Measurements from ENCODE around the gene MTG1. TPM values are rescaled to one million over a fixed set of nuclear protein-coding genes. Genes with fewer than 3 reads are reported as not detected.
"Not testable (repeated sequence)": the region's sequence is repeated elsewhere in the genome, so short reads cannot be mapped to it uniquely, and the experiment has no call there.

Gene MTG1
- total RNA-seq, 1 donor from 2014 or later, result 64.9 TPM

GRCh38 chr10:133362846-133363245 is 31.1 kb upstream of the MTG1 start:
- no peaks in the 10 kb centered on the region for H3K9me3 Mint-ChIP-seq
- no peak overlapping the region for H3K4me3 Mint-ChIP-seq
- H3K27me3 Mint-ChIP-seq (ENCODE audit: insufficient read depth), result no peaks in the 10 kb centered on the region
- intact Hi-C loops (cut with micrococcal nuclease), result no loop called here
- DNase-seq (ENCODE audit: low spot score), result no peak
- H3K4me1 Mint-ChIP-seq (ENCODE audit: low read depth), result no peaks in the 10 kb centered on the region
- H3K27ac Mint-ChIP-seq, result no peak overlapping the region
- H3K36me3 Mint-ChIP-seq (ENCODE audit: low read depth), result peaks cover 15% of the 10 kb centered on the region

GRCh38 chr10:133364645-133365431 is 29.1 kb upstream of the MTG1 start:
- intact Hi-C loops (cut with micrococcal nuclease), result no loop called here
- no peaks in the 10 kb centered on the region for H3K27me3 Mint-ChIP-seq (ENCODE audit: insufficient read depth)

GRCh38 chr10:133365461-133366129 is 28.4 kb upstream of the MTG1 start:
- Mint-ChIP-seq H3K4me1 (ENCODE audit: low read depth) (no peaks in the 10 kb centered on the region), H3K36me3 (ENCODE audit: low read depth) (peaks cover 21% of the 10 kb centered on the region), H3K4me3 (no peak overlapping the region), H3K27ac (no peak overlapping the region), H3K9me3 (no peaks in the 10 kb centered on the region), H3K27me3 (ENCODE audit: insufficient read depth) (no peaks in the 10 kb centered on the region)
- DNase-seq (ENCODE audit: low spot score), result no peak
- intact Hi-C loops (cut with micrococcal nuclease), result no loop called here

More at GRCh38 chr10:133364645-133365431, 29.1 kb upstream of the MTG1 start:
- DNase-seq (ENCODE audit: low spot score), result no peak
- Mint-ChIP-seq H3K9me3 (no peaks in the 10 kb centered on the region), H3K4me1 (ENCODE audit: low read depth) (no peaks in the 10 kb centered on the region), H3K36me3 (ENCODE audit: low read depth) (peaks cover 17% of the 10 kb centered on the region), H3K27ac (no peak overlapping the region), H3K4me3 (no peak overlapping the region)

- Mint-ChIP-seq H3K27ac (no peak overlapping the region), H3K4me1 (ENCODE audit: low read depth) (no peaks in the 10 kb centered on the region), H3K27me3 (ENCODE audit: insufficient read depth) (no peaks in the 10 kb centered on the region), H3K36me3 (ENCODE audit: low read depth) (peaks cover 21% of the 10 kb centered on the region), H3K9me3 (no peaks in the 10 kb centered on the region), H3K4me3 (no peak overlapping the region)
- intact Hi-C loops (cut with micrococcal nuclease), result no loop called here
- no peak for DNase-seq (ENCODE audit: low spot score)
Observed at GRCh38 chr10:133366130-133366478, 27.9 kb upstream of the MTG1 start.

- Mint-ChIP-seq H3K4me3 (no peak overlapping the region), H3K36me3 (ENCODE audit: low read depth) (peaks cover 19% of the 10 kb centered on the region), H3K9me3 (no peaks in the 10 kb centered on the region), H3K27ac (no peak overlapping the region), H3K4me1 (ENCODE audit: low read depth) (no peaks in the 10 kb centered on the region), H3K27me3 (ENCODE audit: insufficient read depth) (no peaks in the 10 kb centered on the region)
- intact Hi-C loops (cut with micrococcal nuclease), result no loop called here
- no peak for DNase-seq (ENCODE audit: low spot score)
Observed at GRCh38 chr10:133366751-133367150, 27.2 kb upstream of the MTG1 start.

- H3K9me3 Mint-ChIP-seq; H3K27me3 Mint-ChIP-seq (ENCODE audit: insufficient read depth); H3K4me1 Mint-ChIP-seq (ENCODE audit: low read depth); H3K4me3 Mint-ChIP-seq; intact Hi-C loops (cut with micrococcal nuclease); H3K27ac Mint-ChIP-seq; DNase-seq (ENCODE audit: low spot score): not testable (repeated sequence)
- peaks cover 15% of the 10 kb centered on the region for H3K36me3 Mint-ChIP-seq (ENCODE audit: low read depth)
Observed at GRCh38 chr10:133367461-133367860, 26.5 kb upstream of the MTG1 start.

- Mint-ChIP-seq H3K9me3 (no peaks in the 10 kb centered on the region), H3K36me3 (ENCODE audit: low read depth) (peaks cover 15% of the 10 kb centered on the region), H3K27ac (no peak overlapping the region), H3K4me1 (ENCODE audit: low read depth) (no peaks in the 10 kb centered on the region), H3K27me3 (ENCODE audit: insufficient read depth) (no peaks in the 10 kb centered on the region), H3K4me3 (no peak overlapping the region)
- intact Hi-C loops (cut with micrococcal nuclease), result no loop called here
- DNase-seq (ENCODE audit: low spot score), result no peak
Observed at GRCh38 chr10:133368153-133368552, 25.8 kb upstream of the MTG1 start.

GRCh38 chr10:133370030-133370786 is 23.7 kb upstream of the MTG1 start:
- Mint-ChIP-seq H3K4me1 (ENCODE audit: low read depth) (peaks cover 5% of the 10 kb centered on the region), H3K27ac (no peak overlapping the region), H3K9me3 (no peaks in the 10 kb centered on the region), H3K4me3 (peak overlapping the region; percentile 51), H3K36me3 (ENCODE audit: low read depth) (peaks cover 12% of the 10 kb centered on the region), H3K27me3 (ENCODE audit: insufficient read depth) (peaks cover 7% of the 10 kb centered on the region)
- no peak for DNase-seq (ENCODE audit: low spot score)
- intact Hi-C loops (cut with micrococcal nuclease), result loop anchor here (10.0 kb wide), 2 partner anchors 915 to 1185 kb away; partner anchors contain the start of gene DPYSL4

GRCh38 chr10:133372507-133372906 is 21.4 kb upstream of the MTG1 start:
- Mint-ChIP-seq H3K36me3 (ENCODE audit: low read depth) (peaks cover 12% of the 10 kb centered on the region), H3K27ac (no peak overlapping the region), H3K4me1 (ENCODE audit: low read depth) (peaks cover 5% of the 10 kb centered on the region), H3K27me3 (ENCODE audit: insufficient read depth) (peaks cover 16% of the 10 kb centered on the region), H3K4me3 (peak overlapping the region; percentile 85), H3K9me3 (no peaks in the 10 kb centered on the region)
- no peak for DNase-seq (ENCODE audit: low spot score)
- intact Hi-C loops (cut with micrococcal nuclease), result loop anchor here (10.0 kb wide), 2 partner anchors 918 to 1188 kb away; partner anchors contain the start of gene DPYSL4

GRCh38 chr10:133373174-133374090 is 20.5 kb upstream of the MTG1 start, which contains the start of gene ECHS1:
TSS of gene ECHS1 (minus strand) at chr10:133373354. CDS start at chr10:133373333, 21 bp downstream.
- peaks cover 16% of the 10 kb centered on the region for H3K27me3 Mint-ChIP-seq (ENCODE audit: insufficient read depth)
- peak; percentile 95 for DNase-seq (ENCODE audit: low spot score)
- intact Hi-C loops (cut with micrococcal nuclease), result loop anchor here (1.0 to 10.0 kb wide), 6 partner anchors 15 to 1189 kb away; partner anchors contain the start of genes DPYSL4, FUOM and MTG1
- H3K9me3 Mint-ChIP-seq, result no peaks in the 10 kb centered on the region
- H3K4me3 Mint-ChIP-seq, result peak within 1 kb of the TSS; percentile 91
- H3K4me1 Mint-ChIP-seq (ENCODE audit: low read depth), result peaks cover 5% of the 10 kb centered on the region
- H3K36me3 Mint-ChIP-seq (ENCODE audit: low read depth), result peaks cover 8% of the 10 kb centered on the region
- H3K27ac Mint-ChIP-seq, result peak within 1 kb of the TSS; percentile 84

GRCh38 chr10:133375357-133376115 is 18.4 kb upstream of the MTG1 start:
- H3K4me1 Mint-ChIP-seq (ENCODE audit: low read depth), result peaks cover 5% of the 10 kb centered on the region
- no peak for DNase-seq (ENCODE audit: low spot score)
- peak overlapping the region; percentile 62 for H3K4me3 Mint-ChIP-seq
- H3K27me3 Mint-ChIP-seq (ENCODE audit: insufficient read depth), result peaks cover 16% of the 10 kb centered on the region
- intact Hi-C loops (cut with micrococcal nuclease), result loop anchor here (5.0 to 10.0 kb wide), 3 partner anchors 113 to 1191 kb away; partner anchors contain the start of gene DPYSL4
- H3K36me3 Mint-ChIP-seq (ENCODE audit: low read depth), result peaks cover 5% of the 10 kb centered on the region
- H3K27ac Mint-ChIP-seq, result peak overlapping the region; percentile 48
- H3K9me3 Mint-ChIP-seq, result no peaks in the 10 kb centered on the region
